ENCODE results near the gene MAP2K6.

Gene MAP2K6

GRCh38 chr17:69505740-69506139 lies 91.2 kb downstream of the MAP2K6 start:
- Histone ChIP-seq H4K8ac (ENCODE audit: low read depth, low read length) (no peak overlapping the region), H2BK120ac (ENCODE audit: low read depth, low read length) (no peak overlapping the region), H3K4me3 (ENCODE audit: low read length in 2 of 2) (no peak overlapping the region), H3K23ac (ENCODE audit: low read depth, low read length, poor library complexity) (no peak overlapping the region), H2BK12ac (ENCODE audit: low read length) (no peak overlapping the region), H2BK15ac (ENCODE audit: low read length) (no peak overlapping the region), H3K36me3 (replicated peaks in 1 of 2; ENCODE audit: control insufficient read depth in 2 of 2, insufficient read depth in 2 of 2, low read length in 2 of 2) (peaks cover 0 to 3% of the 10 kb centered on the region in 2 donors), H3K79me1 (ENCODE audit: low read depth, low read length) (no peaks in the 10 kb centered on the region), H2AFZ (ENCODE audit: low read length) (no peak overlapping the region), H3K27me3 (ENCODE audit: control insufficient read depth in 3 of 3, insufficient read depth in 3 of 3, low read depth in 1 of 3, low read length in 3 of 3) (no peaks in the 10 kb centered on the region), H2AK5ac (ENCODE audit: low read depth, low read length) (no peak overlapping the region), H3K18ac (ENCODE audit: low read length) (no peak overlapping the region), H3K9ac (ENCODE audit: low read depth, low read length, poor library complexity) (no peak overlapping the region), H3K4me1 (ENCODE audit: control insufficient read depth in 2 of 2, insufficient read depth in 1 of 2, low read depth in 1 of 2, low read length in 2 of 2) (peaks cover 10 to 17% of the 10 kb centered on the region in 2 donors), H2BK5ac (ENCODE audit: low read length) (no peak overlapping the region), H3K4ac (ENCODE audit: low read length) (no peak overlapping the region), H3K14ac (ENCODE audit: low read length) (no peak overlapping the region), H3K27ac (replicated peaks; ENCODE audit: low read length) (no peak overlapping the region), H3K4me2 (ENCODE audit: insufficient read depth, low read length, poor library complexity, severe bottlenecking) (no peak overlapping the region), H4K91ac (ENCODE audit: low read depth, low read length, poor library complexity) (no peak overlapping the region), H3K9me3 (replicated peaks in 1 of 2; ENCODE audit: control insufficient read depth in 2 of 2, insufficient read depth in 1 of 2, low read depth in 1 of 2, low read length in 2 of 2) (peaks cover 0 to 14% of the 10 kb centered on the region in 2 donors)
- WGBS, 2 donors (ENCODE audit: extremely low coverage in 2 of 2, insufficient read length in 2 of 2, insufficient replicate concordance in 1 of 2), result no CpG with 5 or more reads among the region's 3 CpGs
- DNase-seq (ENCODE audit: low spot score), result no peak

- Histone ChIP-seq H3K36me3 (replicated peaks in 1 of 2; ENCODE audit: control insufficient read depth in 2 of 2, insufficient read depth in 2 of 2, low read length in 2 of 2) (peaks cover 0 to 3% of the 10 kb centered on the region in 2 donors), H2BK5ac (ENCODE audit: low read length) (no peak overlapping the region), H3K9ac (ENCODE audit: low read depth, low read length, poor library complexity) (no peak overlapping the region), H3K4ac (ENCODE audit: low read length) (no peak overlapping the region), H2BK15ac (ENCODE audit: low read length) (no peak overlapping the region), H3K79me1 (ENCODE audit: low read depth, low read length) (no peaks in the 10 kb centered on the region), H2BK120ac (ENCODE audit: low read depth, low read length) (no peak overlapping the region), H3K14ac (ENCODE audit: low read length) (no peak overlapping the region), H3K27me3 (ENCODE audit: control insufficient read depth in 3 of 3, insufficient read depth in 3 of 3, low read depth in 1 of 3, low read length in 3 of 3) (no peaks in the 10 kb centered on the region), H3K27ac (replicated peaks; ENCODE audit: low read length) (no peak overlapping the region), H3K23ac (ENCODE audit: low read depth, low read length, poor library complexity) (no peak overlapping the region), H3K18ac (ENCODE audit: low read length) (no peak overlapping the region), H2AFZ (ENCODE audit: low read length) (no peak overlapping the region), H4K8ac (ENCODE audit: low read depth, low read length) (no peak overlapping the region), H3K4me3 (ENCODE audit: low read length in 2 of 2) (no peak overlapping the region), H2AK5ac (ENCODE audit: low read depth, low read length) (no peak overlapping the region), H3K4me2 (ENCODE audit: insufficient read depth, low read length, poor library complexity, severe bottlenecking) (no peak overlapping the region), H3K4me1 (ENCODE audit: control insufficient read depth in 2 of 2, insufficient read depth in 1 of 2, low read depth in 1 of 2, low read length in 2 of 2) (peaks cover 9 to 14% of the 10 kb centered on the region in 2 donors), H2BK12ac (ENCODE audit: low read length) (no peak overlapping the region), H3K9me3 (replicated peaks in 1 of 2; ENCODE audit: control insufficient read depth in 2 of 2, insufficient read depth in 1 of 2, low read depth in 1 of 2, low read length in 2 of 2) (peaks cover 0 to 14% of the 10 kb centered on the region in 2 donors), H4K91ac (ENCODE audit: low read depth, low read length, poor library complexity) (no peak overlapping the region)
- no peak for DNase-seq (ENCODE audit: low spot score)
- WGBS, 2 donors (ENCODE audit: extremely low coverage in 2 of 2, insufficient read length in 2 of 2, insufficient replicate concordance in 1 of 2), result no CpG with 5 or more reads among the region's 1 CpG
Observed at GRCh38 chr17:69506489-69506888, 92.0 kb downstream of the MAP2K6 start.

GRCh38 chr17:69508814-69509213 lies 94.3 kb downstream of the MAP2K6 start:
- DNase-seq (ENCODE audit: low spot score), result no peak
- no CpG with 5 or more reads among the region's 1 CpG for WGBS, 2 donors (ENCODE audit: extremely low coverage in 2 of 2, insufficient read length in 2 of 2, insufficient replicate concordance in 1 of 2)
- Histone ChIP-seq H2BK12ac (ENCODE audit: low read length) (no peak overlapping the region), H3K9ac (ENCODE audit: low read depth, low read length, poor library complexity) (no peak overlapping the region), H4K8ac (ENCODE audit: low read depth, low read length) (no peak overlapping the region), H3K4me1 (ENCODE audit: control insufficient read depth in 2 of 2, insufficient read depth in 1 of 2, low read depth in 1 of 2, low read length in 2 of 2) (peaks cover 2 to 4% of the 10 kb centered on the region in 2 donors), H3K23ac (ENCODE audit: low read depth, low read length, poor library complexity) (no peak overlapping the region), H2BK15ac (ENCODE audit: low read length) (no peak overlapping the region), H3K9me3 (replicated peaks in 1 of 2; ENCODE audit: control insufficient read depth in 2 of 2, insufficient read depth in 1 of 2, low read depth in 1 of 2, low read length in 2 of 2) (peaks cover 0 to 14% of the 10 kb centered on the region in 2 donors), H3K4me3 (ENCODE audit: low read length in 2 of 2) (no peak overlapping the region), H3K4me2 (ENCODE audit: insufficient read depth, low read length, poor library complexity, severe bottlenecking) (no peak overlapping the region), H2BK5ac (ENCODE audit: low read length) (no peak overlapping the region), H3K36me3 (replicated peaks in 1 of 2; ENCODE audit: control insufficient read depth in 2 of 2, insufficient read depth in 2 of 2, low read length in 2 of 2) (peaks cover 0 to 3% of the 10 kb centered on the region in 2 donors), H4K91ac (ENCODE audit: low read depth, low read length, poor library complexity) (no peak overlapping the region), H3K79me1 (ENCODE audit: low read depth, low read length) (peaks cover 2% of the 10 kb centered on the region), H3K4ac (ENCODE audit: low read length) (no peak overlapping the region), H3K27me3 (ENCODE audit: control insufficient read depth in 3 of 3, insufficient read depth in 3 of 3, low read depth in 1 of 3, low read length in 3 of 3) (no peaks in the 10 kb centered on the region), H3K27ac (replicated peaks; ENCODE audit: low read length) (no peak overlapping the region), H2AK5ac (ENCODE audit: low read depth, low read length) (no peak overlapping the region), H3K18ac (ENCODE audit: low read length) (no peak overlapping the region), H2AFZ (ENCODE audit: low read length) (no peak overlapping the region), H3K14ac (ENCODE audit: low read length) (no peak overlapping the region), H2BK120ac (ENCODE audit: low read depth, low read length) (no peak overlapping the region)

- H3K4me3 ChIP-seq (ENCODE audit: low read length in 2 of 2), result no peak overlapping the region
- H3K27me3 ChIP-seq (ENCODE audit: control insufficient read depth in 3 of 3, insufficient read depth in 3 of 3, low read depth in 1 of 3, low read length in 3 of 3), result no peaks in the 10 kb centered on the region
- H3K36me3 ChIP-seq (replicated peaks in 1 of 2; ENCODE audit: control insufficient read depth in 2 of 2, insufficient read depth in 2 of 2, low read length in 2 of 2), result peaks cover 0 to 3% of the 10 kb centered on the region in 2 donors
- H3K4me1 ChIP-seq (ENCODE audit: control insufficient read depth in 2 of 2, insufficient read depth in 1 of 2, low read depth in 1 of 2, low read length in 2 of 2), result peaks cover 2 to 4% of the 10 kb centered on the region in 2 donors
- no peak overlapping the region for H3K14ac ChIP-seq (ENCODE audit: low read length)
- no peak overlapping the region for H2BK120ac ChIP-seq (ENCODE audit: low read depth, low read length)
- H3K18ac ChIP-seq (ENCODE audit: low read length), result no peak overlapping the region
- H3K9ac ChIP-seq (ENCODE audit: low read depth, low read length, poor library complexity), result no peak overlapping the region
- no peak overlapping the region for H4K8ac ChIP-seq (ENCODE audit: low read depth, low read length)
- no peak overlapping the region for H3K27ac ChIP-seq (replicated peaks; ENCODE audit: low read length)
- no peak overlapping the region for H2AFZ ChIP-seq (ENCODE audit: low read length)
- H3K9me3 ChIP-seq (replicated peaks in 1 of 2; ENCODE audit: control insufficient read depth in 2 of 2, insufficient read depth in 1 of 2, low read depth in 1 of 2, low read length in 2 of 2), result peaks cover 0 to 20% of the 10 kb centered on the region in 2 donors
- H2BK5ac ChIP-seq (ENCODE audit: low read length), result no peak overlapping the region
- no peak overlapping the region for H2BK12ac ChIP-seq (ENCODE audit: low read length)
- no peak overlapping the region for H3K4me2 ChIP-seq (ENCODE audit: insufficient read depth, low read length, poor library complexity, severe bottlenecking)
- H3K79me1 ChIP-seq (ENCODE audit: low read depth, low read length), result peaks cover 2% of the 10 kb centered on the region
- H2AK5ac ChIP-seq (ENCODE audit: low read depth, low read length), result no peak overlapping the region
- no peak overlapping the region for H2BK15ac ChIP-seq (ENCODE audit: low read length)
- no peak overlapping the region for H3K4ac ChIP-seq (ENCODE audit: low read length)
- H4K91ac ChIP-seq (ENCODE audit: low read depth, low read length, poor library complexity), result no peak overlapping the region
- no CpG with 5 or more reads among the region's 7 CpGs for WGBS, 2 donors (ENCODE audit: extremely low coverage in 2 of 2, insufficient read length in 2 of 2, insufficient replicate concordance in 1 of 2)
- no peak overlapping the region for H3K23ac ChIP-seq (ENCODE audit: low read depth, low read length, poor library complexity)
- no peak for DNase-seq (ENCODE audit: low spot score)
Observed at GRCh38 chr17:69511250-69511649, 96.8 kb downstream of the MAP2K6 start.
